Stimulated activated CD4-positive, alpha-beta T cell treated with anti-CD3 and anti-CD28 coated beads, Interleukin-2, amount 100 ng/mL, for 4 hours (primary cell): ENCODE results near the gene FOXD2.
"Not testable (repeated sequence)": the region's sequence is repeated elsewhere in the genome, so short reads cannot be mapped to it uniquely, and the experiment has no call there.

Experiments used
- DNase-seq: peaks from one replicate; pipeline ENCODE4 v3.0.0-alpha.2; 2020; ENCODE audit warnings: low read depth

Gene FOXD2

DNA sequence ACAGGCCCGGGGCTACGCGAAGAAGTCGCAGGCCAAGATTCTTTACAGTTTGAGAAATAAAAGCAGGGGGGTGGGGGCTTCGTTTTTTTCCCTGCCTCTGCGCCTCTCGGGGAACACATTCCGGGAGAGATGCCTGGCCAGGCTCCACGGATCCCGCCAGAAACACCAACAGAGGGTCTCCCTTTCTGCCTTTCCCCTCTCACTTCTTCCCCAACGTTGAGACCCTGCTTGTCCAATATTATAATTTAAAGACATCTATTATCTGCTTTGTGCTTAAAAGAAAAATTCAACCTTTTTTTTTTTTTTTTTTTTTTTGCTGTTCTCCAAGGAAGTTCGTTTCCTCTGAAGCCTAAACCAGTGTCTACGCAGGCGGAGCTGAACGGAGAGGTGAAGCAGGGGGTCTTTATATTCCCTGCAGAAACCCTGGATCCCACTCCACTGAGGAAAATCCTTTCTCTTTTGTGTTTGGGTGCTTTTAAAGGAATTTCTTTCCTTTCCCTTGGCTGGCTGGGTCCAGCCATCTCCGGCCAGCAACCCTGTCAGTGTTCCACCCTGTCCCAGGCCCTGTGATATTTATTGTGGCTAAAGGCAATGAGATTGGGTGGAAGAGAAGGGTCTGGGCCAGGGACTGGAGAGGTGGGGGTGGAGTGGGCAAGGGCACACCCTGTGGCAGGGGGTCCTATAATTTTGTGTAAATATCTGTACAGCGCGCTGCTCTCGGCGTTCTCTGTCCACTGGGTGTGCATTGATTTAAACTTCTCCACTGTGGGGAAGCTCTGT is 2.2 kb downstream of the FOXD2 start:
- DNase-seq, result no peak

DNA sequence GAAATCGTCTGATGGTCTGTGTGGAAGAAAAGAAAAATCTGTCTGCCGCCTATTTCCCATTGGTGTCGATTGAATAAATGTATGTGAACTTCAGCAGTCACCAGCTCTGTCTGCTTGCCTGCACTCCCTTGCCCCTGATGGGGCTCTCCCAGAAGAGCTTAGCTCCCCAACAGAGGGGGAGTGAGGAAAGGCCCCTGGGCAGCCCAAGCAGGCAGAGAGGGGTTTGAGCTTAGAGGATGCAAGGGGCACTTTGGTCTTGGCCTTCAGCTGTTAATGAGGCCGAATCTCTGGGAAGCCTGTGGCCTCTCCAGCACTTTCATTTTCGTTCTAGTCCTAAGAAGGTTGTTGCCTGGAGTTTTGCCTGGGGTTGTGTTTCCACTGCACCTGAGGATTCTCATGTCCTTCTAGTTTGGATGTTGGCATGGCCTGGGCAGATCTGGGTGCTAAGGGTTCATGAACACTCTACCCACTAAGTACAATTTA is 2.8 kb downstream of the FOXD2 start:
- DNase-seq, result no peak

DNA sequence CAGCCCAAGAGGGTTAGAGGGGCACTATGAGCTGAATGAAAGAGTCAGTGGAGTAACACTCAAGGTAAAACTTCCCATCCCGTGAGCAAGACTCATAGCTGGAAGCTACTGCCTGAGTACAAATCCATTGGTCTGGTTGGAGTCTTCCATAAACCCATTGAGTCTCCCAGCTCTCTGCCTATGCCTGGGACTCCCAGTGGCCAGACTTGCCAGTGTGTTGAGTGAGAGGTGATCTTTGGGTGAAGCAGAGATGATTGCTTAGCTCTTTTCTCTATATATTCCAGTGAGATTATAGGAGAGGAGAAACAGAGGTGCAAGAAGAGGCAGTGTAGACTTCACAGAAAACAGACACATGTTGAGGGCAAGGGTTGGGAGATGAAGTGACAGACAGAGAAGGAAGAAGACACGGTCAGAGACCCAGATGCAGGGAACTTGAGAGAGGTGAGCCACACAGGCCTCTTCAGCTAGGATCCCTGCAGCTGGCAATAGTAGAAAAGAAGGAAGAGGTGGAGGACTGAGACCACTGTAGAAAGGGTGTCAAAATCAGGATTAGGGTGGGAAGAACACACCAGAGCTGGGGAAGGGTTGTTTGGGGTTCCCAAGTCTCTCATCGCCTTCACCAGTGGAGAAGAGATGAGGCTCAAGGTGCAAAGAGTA is 3.7 kb downstream of the FOXD2 start:
- no peak for DNase-seq

DNA sequence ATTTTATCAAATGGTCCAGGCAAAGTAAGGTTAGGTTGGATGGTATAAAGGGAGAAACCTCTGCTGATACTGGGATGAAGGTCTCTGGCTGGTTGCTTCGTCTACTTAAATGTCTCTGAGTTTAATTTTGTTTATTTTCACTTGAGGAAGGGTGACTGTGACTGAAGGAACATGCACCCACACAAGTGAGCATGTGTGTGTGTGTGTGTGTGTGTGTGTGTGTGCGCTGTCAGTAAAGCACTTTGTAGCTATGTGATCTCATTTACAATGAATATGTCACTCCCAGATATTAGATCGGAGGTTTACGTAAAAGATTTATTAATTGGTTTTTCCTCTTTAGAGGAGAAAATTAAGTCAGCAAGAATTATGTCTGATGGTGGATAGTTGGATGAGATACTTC is 4.4 kb downstream of the FOXD2 start:
- no peak for DNase-seq

DNA sequence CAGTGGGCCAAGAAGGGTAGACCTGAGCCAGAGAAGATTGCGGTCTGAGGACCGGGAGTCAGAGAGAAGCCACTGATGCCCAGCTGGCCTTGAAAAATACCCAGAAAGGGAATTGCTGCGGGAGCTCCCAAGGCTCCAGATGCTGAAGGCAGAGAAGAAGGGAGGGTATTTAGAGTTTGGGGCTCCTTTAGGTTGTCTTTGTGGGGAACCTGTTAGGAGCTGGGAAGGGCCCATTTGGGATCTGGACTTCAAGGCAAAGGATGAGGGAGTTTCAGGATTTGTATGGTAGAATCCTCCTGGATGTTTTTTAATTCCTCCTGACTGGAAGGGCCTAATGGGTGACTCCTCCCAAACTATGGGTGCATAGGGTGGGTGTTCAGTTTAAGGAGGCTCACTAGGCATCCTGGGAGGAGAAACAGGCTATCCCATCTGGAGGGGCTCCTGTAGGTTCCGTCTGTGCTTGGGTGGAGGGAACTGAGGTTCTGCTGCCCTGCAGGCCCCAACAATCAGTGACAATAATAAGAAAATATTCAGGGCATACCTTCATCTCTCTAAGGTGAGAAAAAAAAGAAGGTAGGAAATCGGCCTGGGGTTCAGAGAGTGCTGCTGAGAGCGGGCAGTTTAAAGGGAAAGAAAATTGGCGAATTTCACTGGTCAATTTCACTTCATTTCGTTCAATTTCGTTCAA is 5.1 kb downstream of the FOXD2 start:
- no peak for DNase-seq

DNA sequence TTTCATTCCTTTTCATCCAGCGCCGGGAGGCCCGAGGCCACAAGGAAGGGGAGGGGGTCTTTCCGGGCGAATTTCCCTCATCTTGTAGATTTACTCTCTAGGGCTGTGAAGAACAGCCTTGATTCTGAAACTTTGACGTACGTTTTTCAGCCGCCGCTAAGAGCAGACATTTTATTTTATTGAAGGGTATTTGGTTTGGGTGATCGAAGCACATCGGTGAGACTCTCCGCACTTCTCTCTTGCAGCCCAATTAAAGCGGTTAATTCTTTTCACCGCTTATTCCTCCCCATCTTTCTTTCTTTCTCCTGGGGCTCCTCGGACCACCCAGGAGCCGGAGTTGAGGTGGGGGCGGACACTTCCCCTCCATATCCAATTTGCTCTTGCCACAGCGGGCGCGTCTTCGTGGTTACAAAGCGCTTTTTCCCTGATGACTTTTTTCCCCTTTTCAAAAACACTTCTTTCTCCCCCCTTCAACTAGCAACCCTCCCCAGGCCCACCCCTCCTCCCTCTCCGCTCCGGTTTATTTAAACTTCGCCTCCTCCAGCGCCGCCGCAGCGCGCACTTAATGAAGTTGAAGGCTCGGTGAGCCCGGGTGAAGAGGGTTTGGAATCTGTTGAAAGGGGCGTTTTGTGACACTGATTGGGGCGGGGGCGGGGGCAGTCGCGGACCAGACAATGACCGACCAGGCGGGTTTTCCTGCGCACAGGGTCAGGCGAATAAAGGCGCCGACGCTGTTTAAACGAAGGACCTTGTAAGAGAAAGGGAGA is 5.9 kb downstream of the FOXD2 start:
- no peak for DNase-seq

DNA sequence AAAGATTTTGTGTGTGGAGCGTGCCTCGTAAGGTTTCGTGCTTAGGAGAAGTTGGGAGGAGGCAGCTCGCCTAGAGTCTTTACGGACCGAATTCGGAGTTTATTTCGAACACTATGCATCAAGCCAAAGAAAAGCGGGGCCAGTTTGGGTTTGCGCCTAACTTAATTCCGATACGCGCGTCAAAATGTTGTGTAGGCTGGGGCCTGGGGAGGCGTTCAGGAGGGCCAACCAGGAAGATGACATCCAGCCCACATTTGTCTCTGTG is 6.4 kb downstream of the FOXD2 start:
- no peak for DNase-seq

DNA sequence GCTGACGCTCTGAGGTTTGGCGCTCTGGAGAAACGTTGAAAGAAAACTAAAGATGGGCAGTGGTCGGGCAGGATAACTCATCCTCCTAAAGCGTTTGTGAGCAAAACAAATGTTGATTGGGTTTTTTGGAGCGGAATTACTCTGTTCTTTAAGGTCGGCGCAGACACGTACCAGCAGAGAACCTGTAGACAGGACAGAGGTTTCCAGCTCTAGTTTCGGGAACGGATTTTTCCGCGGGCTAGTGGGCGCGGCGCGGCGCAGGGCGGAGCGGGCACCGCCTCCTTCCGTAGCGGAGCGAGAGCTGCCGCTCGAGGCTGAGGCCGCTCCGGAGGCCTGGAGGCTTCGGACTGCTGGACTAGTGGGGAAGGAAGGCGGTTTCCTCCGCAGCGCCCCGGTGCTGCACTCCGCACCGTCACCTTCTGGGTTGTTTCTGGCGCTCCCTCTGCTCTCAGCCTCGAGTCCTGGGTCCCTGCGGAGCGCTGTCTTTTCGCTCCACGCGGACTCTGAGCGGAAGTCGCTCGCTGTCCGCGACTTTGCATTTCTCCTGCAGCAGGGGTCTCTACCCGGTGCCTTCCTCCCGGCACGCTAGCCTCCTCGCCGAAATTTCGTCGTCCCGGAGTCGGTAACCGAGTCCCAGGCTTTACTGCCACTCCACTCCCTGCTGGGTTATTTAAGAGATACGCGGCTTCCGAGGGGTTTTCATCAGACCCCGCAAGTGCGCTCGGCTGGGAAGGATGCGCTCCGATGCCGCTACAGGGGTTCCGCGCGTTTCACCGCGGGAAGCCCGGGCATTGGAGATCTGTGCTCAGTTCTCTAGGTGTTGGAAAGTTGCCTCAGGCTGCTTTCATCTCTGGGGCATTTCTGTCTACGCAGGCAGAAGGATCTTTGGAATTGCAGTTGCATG is 7.0 kb downstream of the FOXD2 start:
- no peak for DNase-seq

DNA sequence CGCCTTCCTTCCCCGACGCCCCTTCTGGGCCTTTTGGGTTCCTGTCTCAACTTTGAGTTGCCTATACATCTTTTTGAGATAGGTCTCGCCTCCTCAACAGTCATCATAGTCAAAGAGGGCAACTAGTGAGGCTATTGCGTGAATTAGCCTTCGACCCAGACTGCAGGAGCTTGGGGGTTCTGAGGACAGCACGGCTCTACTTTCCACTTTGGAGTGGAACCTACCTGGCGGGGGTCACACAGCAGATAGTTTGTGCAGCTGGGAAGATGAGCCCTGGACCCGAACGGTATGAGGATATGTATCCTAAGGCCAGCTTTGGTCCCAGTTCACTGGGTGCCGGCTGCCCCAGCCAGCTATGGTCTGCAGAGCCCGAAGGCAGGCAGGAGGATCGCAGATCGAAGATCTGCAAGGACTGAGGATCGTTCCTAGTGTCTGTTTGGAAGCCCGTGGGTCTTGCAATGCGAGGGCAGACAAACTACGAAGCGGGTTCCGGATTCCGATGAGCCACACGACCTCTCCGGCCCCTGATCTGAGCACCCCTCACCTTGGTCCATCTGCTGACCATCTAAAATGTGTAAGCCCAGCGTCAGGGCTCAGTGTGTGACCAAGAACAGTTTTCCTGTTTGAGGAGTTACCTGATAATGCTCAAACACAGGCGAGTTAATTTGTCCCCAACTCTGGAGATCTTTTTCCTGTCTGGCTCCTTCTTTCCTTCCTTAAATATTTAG is 8.1 kb downstream of the FOXD2 start:
- no peak for DNase-seq

DNA sequence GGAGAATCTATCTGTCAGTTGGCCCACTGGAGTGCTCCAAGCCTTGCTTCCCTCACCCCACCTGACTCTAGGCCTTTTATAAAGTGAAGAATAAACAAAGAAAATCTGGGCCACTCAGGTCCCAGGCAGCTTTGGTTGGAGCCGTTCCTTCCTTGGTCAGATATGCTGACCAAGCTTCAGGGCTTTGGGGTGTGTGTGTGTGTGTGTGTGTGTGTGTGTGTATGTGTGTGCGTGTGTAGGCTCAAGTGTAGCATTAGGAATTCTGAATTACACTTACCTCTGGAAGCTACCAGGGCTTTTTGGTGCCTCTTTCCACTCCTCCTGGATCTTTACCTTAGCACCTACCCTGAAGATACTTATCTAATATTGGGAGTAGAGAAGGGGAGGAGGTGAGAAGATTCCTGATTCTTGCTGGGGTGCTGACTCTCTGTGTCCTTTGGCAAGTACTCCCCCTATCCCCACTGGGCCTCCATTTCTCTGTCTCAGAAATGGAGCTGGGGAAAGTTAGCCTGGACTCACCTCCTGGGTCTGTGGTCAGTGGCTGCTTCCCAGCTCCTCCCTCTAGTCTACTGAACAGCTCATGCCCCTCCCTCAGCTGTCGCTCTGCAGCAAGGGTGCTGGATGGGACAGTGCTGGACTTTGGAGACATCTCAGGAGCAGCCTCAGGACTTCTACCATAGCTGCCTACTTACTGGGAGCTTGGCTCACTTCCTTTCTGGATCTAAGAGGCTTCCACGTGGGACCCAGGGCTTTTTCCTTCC is 10.8 kb downstream of the FOXD2 start:
- DNase-seq, result no peak

DNA sequence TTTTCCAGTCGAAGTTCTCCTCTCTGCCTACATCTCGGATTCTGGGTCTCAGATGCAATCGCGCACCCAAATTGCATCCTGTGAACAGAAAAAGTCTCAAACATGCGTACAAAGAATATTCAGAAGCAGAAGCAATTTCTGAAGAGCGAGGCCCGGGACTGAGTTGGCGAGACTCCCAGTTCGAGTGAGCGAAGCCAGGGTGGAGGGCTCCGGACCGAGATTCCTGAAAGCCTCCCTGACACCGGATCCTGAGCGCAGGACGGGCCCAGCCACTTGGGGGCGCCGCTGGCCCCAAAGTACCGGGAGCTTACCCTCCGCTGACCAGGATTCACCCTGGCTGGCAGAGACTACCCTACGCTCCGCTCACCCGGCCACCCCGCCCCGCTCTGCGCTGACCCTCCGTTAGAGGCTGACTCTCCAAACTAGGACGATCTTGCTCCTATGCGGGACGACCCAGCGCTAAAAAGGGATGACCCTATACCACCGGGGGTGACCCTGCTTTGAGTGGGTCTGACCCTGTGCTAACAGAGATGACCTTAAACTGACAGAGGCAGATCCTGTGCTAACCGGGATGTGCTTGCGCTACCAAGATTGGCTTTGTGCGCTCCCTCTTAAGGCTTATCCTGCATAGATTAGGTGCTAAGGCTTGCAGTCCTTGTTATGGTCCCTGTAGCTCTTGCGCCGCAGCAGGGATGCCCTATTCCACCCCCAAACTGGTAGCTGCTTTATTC is 12.1 kb downstream of the FOXD2 start:
- DNase-seq, result no peak

DNA sequence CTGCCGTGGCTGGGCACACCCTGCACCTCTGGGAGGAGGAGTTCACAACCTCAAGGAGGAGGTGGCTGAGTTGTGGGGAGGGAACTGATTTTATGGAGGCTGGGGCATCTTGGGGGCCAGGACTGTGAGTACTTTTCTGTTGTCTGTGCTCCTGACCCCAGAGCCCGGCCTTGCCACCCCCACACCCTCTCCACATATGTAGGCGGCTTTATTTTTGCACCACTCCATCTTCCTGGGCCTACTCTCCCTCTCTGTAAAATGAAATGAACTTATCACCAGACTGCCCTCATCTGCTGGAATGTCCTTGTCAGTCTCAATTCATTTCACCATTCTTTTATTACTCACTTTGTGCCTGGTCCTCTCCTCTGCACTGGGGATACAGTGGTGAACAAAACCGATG is 12.8 kb downstream of the FOXD2 start:
- DNase-seq, result no peak

DNA sequence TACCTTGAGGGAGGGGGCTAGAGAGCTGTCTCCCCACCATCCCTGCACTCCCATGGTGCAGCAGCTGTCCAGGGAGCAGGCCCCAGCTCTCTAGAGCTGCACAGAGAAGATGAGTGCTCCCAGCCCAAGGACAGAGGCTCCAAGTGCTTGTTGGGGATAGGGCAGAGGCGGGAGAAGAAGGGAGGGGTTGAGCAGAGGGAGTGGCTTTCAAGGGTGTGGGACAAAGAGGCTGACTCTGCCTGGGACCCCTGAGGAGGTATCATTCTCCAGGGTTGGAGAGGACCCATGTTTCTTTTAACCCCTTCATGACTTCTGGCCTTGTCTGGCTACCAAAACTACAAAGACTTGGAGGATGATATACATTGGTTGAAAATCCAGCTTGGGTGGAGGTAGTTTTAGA is 14.6 kb downstream of the FOXD2 start:
- no peak for DNase-seq

DNA sequence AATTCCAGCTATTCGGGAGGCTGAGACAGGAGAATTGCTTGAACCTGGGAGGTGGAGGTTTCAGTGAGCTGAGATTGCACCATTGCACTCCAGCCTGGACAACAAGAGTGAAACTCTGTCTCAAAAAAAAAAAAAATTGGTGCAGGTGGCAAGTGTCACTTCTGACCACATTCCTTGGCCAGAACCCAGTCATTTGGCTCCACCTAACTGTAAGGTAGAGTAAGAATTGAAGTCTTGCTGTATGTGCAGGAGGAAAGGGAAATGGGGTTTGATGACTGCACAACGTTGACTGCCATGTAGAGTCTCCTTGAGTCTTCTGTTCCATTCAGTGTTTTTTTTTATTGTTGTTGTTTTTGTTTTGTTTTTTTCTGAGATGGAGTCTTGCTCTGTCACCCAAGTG is 16.1 kb downstream of the FOXD2 start:
- not testable (repeated sequence) for DNase-seq

DNA sequence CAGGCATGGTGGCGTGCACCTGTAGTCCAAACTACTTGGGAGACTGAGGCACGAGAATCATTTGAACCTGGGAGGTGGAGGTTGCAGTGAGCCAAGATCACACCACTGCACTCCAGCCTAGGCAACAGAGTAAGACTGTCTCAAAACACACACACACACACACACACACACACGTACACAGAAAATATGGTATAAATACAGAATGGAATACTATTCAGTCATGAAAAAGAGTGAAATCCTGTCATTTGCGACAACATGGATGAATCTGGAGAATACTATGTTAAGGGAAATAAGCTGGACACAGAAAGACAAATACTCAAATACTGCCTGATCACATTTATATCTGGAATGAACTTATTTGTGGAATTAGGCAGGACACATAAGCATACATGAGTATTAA is 18.4 kb downstream of the FOXD2 start:
- DNase-seq, result no peak

DNA sequence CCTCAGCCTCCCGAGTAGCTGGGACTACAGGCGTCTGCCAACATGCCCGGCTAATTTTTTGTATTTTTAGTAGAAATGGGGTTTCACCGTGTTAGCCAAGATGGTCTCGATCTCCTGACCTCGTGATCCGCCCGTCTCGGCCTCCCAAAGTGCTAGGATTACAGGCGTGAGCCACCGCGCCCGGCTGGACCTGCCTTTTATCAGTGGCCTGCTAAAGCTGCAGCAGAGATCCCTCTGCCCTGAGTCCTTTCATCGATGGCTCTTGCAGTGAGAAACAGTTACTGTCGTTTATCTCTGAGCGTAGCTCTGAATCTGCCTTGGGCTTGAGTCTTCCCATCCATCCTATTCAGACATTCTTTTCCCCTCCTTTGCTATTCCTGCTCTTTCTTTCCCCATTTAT is 19.7 kb downstream of the FOXD2 start:
- DNase-seq, result not testable (repeated sequence)

DNA sequence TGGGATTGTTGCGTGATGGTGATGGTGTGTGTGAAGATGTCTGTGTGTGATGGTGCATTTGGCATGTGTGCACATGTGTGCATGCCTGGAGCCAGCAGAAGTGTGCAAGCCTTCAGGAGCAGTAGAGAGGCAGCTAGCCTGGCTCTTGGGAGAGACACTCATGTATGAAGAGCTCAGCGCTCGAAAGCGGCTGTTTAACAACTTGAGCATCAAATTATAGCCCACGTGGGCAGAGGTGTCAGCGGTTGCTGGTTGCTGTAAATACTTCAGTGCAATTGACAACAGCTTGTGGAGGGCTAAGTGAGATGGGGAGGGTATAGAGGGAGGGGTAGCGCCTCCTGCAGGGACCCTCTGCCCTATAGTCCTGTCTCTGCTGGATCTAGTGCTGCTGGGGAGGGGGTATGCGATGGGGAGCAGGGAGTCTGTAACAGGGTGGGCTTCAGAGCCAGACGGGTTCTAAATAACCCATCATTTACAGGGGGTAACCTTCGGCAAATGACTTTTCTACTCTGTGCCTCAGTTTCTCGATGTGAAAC is 21.5 kb downstream of the FOXD2 start:
- no peak for DNase-seq

DNA sequence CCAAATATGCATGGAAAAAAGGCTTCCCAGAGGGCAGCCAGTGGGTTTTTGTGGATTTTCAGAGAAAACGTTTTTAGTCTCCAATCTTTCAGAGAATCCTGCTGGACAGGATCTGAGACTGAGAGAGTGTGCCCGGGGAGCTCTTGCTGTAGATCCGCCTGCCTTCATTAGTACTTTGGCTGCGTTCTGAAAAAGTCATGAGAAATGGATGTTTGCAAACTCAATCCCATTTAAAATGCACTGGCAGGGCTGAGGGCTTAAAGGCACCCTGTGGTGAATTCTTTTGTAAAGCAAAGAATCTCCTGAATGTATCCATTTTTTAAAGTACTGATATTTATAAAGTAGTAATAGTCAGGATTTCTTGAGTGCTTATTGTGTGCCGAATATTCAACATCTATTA is 22.2 kb downstream of the FOXD2 start:
- no peak for DNase-seq

DNA sequence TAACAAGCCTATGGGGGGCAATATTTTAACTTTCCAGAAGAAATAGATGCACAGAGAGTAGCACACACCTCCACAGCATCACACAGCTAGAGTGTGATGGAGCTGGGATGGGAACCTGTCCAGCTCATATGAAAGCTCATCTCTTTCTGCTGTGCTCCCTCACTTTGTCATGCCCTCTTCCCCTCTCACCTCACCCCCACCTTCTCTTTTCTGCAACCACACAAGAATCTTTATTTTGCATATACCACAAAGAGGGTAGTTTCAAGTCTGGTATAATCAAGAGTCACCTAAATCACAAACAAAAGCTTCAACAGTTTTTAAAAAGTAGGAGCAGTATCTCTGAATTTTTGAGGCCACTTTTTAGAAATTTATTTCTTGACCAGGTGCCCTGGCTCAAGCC is 22.6 kb downstream of the FOXD2 start:
- no peak for DNase-seq
